Measurements from ENCODE around the gene PRRX2. TPM values are rescaled to one million over a fixed set of nuclear protein-coding genes. Genes with fewer than 3 reads are reported as not detected.

Gene PRRX2
- total RNA-seq, 1 donor from 2014 or later = 3.1 TPM

DNA sequence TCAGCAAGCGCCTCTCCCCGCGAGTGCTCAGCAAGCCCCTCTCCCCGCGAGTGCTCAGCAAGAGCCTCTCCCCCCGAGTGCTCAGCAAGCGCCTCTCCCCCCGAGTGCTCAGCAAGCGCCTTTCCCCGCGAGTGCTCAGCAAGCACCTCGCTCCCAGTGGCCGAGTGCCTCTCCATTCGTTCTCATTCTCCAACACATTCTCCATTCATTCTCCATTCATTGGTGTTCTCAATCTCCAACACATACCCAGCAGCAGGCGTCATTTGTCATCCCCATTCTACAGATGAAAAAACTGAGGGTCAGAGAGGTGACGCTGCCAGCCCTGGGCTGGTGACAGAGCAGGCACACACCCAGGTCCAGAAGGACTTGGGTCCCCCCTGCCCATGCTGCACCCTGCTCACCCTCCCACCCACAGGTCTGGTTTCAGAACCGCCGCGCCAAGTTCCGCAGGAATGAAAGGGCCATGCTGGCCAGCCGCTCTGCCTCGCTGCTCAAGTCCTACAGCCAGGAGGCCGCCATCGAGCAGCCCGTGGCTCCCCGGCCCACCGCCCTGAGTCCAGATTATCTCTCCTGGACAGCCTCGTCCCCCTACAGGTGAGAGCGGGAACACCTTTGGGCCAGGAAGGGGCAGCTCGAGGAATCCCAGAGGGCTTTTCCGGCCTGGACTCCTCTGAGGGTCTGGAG lies 54.9 kb downstream of the PRRX2 start:
- no peak overlapping the region for H3K9ac ChIP-seq (ENCODE audit: low read depth in 1 of 3, low read length in 3 of 3)
- no peak overlapping the region for H3K27ac ChIP-seq (ENCODE audit: low read depth, low read length)
- H3K27me3 ChIP-seq (ENCODE audit: control insufficient read depth in 3 of 3, insufficient read depth in 3 of 3, low read length in 3 of 3) = peaks cover 11 to 23% (median 18%) of the 10 kb centered on the region in 3 donors
- no peaks in the 10 kb centered on the region for H3K4me1 ChIP-seq (ENCODE audit: control insufficient read depth in 3 of 3, insufficient read depth in 3 of 3, low read length in 3 of 3)
- H3K9me3 ChIP-seq (ENCODE audit: control insufficient read depth in 3 of 3, low read length in 3 of 3) = no peaks in the 10 kb centered on the region
- no peak overlapping the region for H3K4me3 ChIP-seq (ENCODE audit: low read length in 3 of 3)
- H3K36me3 ChIP-seq (ENCODE audit: control insufficient read depth in 3 of 3, insufficient read depth in 3 of 3, low read length in 3 of 3) = no peaks in the 10 kb centered on the region

DNA sequence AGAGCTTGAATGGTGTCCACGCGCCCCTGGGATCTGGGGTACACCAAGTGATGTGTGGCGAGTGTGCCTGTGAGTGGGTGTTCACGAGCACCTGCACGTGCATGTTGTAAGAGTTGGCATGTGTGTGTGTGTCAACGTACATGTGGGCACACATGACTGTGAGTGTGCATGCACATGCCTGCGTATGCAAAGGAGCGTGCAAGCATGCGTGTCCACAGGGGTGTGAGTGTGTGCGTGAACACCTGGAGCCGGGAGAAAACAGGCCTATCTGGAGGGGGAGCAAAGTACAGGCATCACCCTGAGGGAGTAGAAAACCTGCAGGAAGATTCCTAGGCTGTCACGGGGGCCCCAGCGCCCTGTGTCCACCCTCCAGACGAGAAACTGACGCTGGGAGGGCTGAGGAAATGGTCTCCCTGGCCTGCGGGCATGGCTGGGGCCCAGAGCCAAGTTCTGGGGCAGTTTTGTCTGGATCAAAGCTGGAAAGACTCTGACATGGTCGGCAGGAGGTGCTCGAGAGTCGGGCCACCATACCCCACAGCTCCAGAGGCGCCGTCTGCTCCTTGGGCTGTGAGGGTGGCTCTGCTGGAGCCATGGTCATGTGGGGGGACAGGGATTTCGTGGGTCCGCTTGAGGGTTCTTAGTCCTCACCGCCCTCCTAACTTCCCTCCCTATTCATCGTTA lies 55.6 kb downstream of the PRRX2 start:
- Histone ChIP-seq H3K27me3 (ENCODE audit: control insufficient read depth in 3 of 3, insufficient read depth in 3 of 3, low read length in 3 of 3) (peaks cover 11 to 23% (median 18%) of the 10 kb centered on the region in 3 donors), H3K4me1 (ENCODE audit: control insufficient read depth in 3 of 3, insufficient read depth in 3 of 3, low read length in 3 of 3) (peaks cover 0 to 4% (median 2%) of the 10 kb centered on the region in 3 donors), H3K9me3 (ENCODE audit: control insufficient read depth in 3 of 3, low read length in 3 of 3) (no peaks in the 10 kb centered on the region), H3K36me3 (ENCODE audit: control insufficient read depth in 3 of 3, insufficient read depth in 3 of 3, low read length in 3 of 3) (no peaks in the 10 kb centered on the region), H3K9ac (ENCODE audit: low read depth in 1 of 3, low read length in 3 of 3) (no peak overlapping the region), H3K4me3 (ENCODE audit: low read length in 3 of 3) (no peak overlapping the region), H3K27ac (ENCODE audit: low read depth, low read length) (no peak overlapping the region)

DNA sequence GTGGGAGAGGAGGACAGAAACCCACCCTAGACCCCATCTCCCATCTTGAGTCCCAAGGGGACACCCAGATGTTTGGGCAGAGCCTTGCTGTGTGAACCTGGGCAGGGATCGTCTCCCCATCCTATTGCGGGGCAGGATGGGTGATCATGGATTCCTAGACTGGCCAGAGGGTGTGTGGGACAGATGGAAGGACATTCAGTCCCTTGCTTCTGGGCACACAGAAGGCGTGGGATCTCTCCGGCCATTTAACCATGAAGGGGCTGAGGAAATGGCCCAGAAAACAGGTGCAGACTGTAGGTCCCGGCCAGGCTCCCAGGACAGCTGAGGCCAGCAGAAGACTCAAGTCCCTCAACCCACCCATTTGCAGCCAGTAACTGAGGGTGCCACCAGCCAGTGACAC lies 57.5 kb downstream of the PRRX2 start:
- Histone ChIP-seq H3K9me3 (ENCODE audit: control insufficient read depth in 3 of 3, low read length in 3 of 3) (no peaks in the 10 kb centered on the region), H3K4me1 (ENCODE audit: control insufficient read depth in 3 of 3, insufficient read depth in 3 of 3, low read length in 3 of 3) (peaks cover 5 to 10% (median 9%) of the 10 kb centered on the region in 3 donors), H3K36me3 (ENCODE audit: control insufficient read depth in 3 of 3, insufficient read depth in 3 of 3, low read length in 3 of 3) (no peaks in the 10 kb centered on the region), H3K27me3 (ENCODE audit: control insufficient read depth in 3 of 3, insufficient read depth in 3 of 3, low read length in 3 of 3) (peaks cover 11 to 23% (median 22%) of the 10 kb centered on the region in 3 donors), H3K27ac (ENCODE audit: low read depth, low read length) (no peak overlapping the region), H3K9ac (ENCODE audit: low read depth in 1 of 3, low read length in 3 of 3) (no peak overlapping the region), H3K4me3 (ENCODE audit: low read length in 3 of 3) (no peak overlapping the region)

DNA sequence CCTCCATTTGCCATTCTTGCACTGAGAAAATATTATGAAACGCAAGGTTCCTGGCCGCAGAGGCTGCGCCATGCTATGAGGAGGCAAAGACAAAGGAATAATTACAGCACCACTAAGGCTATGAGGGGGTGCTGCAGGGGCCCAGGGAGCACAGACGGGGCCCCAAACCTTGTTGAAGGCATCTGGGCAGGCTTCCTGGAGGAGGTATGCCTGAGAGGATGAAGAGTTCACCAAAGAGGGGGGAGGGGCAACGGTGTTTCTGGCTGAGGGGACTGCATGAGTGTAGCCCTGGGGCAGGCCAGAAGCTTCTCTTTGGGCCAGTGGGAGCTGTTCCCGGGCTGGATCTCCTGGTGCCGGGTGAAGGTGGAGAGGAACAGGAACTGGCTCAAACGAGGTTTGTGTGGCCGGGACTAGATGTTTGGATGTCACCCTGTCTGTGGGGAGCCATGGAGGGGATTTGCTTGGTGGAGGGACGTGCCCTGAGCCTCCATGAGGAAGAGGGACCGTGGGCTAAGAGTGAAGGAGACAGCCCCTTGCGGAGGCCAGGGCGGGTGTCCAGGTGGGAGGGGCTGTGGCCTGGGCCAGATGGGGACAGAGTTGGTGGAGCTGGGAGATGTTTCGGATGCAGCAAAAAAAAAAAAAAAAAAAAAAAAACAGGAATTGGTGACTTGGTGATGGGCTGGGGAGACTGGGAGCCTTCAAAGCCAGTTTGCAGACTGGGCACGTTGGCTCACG lies 59.2 kb downstream of the PRRX2 start:
- Histone ChIP-seq H3K36me3 (ENCODE audit: control insufficient read depth in 3 of 3, insufficient read depth in 3 of 3, low read length in 3 of 3) (no peaks in the 10 kb centered on the region), H3K4me1 (ENCODE audit: control insufficient read depth in 3 of 3, insufficient read depth in 3 of 3, low read length in 3 of 3) (peaks cover 5 to 10% (median 9%) of the 10 kb centered on the region in 3 donors), H3K4me3 (ENCODE audit: low read length in 3 of 3) (no peak overlapping the region), H3K27me3 (ENCODE audit: control insufficient read depth in 3 of 3, insufficient read depth in 3 of 3, low read length in 3 of 3) (peaks cover 3 to 16% (median 15%) of the 10 kb centered on the region in 3 donors), H3K27ac (ENCODE audit: low read depth, low read length) (no peak overlapping the region), H3K9ac (ENCODE audit: low read depth in 1 of 3, low read length in 3 of 3) (no peak overlapping the region), H3K9me3 (ENCODE audit: control insufficient read depth in 3 of 3, low read length in 3 of 3) (no peaks in the 10 kb centered on the region)

DNA sequence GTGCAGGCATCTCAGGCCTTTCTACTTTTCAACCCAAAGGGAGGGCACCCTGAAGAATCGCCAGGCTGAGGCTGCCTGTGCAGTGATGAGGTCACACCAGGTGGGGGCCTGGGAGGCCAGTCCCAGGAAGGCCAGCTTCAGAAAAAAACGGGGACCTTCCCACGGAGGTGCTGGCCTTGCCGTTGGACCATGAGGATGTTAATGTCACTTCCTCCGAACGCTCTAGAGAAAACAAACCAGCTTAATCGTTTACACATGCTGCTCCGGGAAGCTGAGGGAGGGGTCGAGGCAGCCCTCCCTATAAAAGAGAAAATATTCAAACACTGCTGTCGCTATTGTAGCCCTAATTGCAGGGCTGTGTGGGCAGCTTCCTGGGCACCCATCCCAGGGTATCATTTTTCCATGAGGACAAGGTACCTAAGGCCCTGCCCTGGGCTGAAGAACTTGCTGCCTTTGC lies 60.4 kb downstream of the PRRX2 start:
- peaks cover 5 to 10% (median 9%) of the 10 kb centered on the region in 3 donors for H3K4me1 ChIP-seq (ENCODE audit: control insufficient read depth in 3 of 3, insufficient read depth in 3 of 3, low read length in 3 of 3)
- no peak overlapping the region for H3K4me3 ChIP-seq (ENCODE audit: low read length in 3 of 3)
- no peaks in the 10 kb centered on the region for H3K9me3 ChIP-seq (ENCODE audit: control insufficient read depth in 3 of 3, low read length in 3 of 3)
- no peaks in the 10 kb centered on the region for H3K36me3 ChIP-seq (ENCODE audit: control insufficient read depth in 3 of 3, insufficient read depth in 3 of 3, low read length in 3 of 3)
- H3K27ac ChIP-seq (ENCODE audit: low read depth, low read length) = peak overlapping the region; percentile 18
- H3K9ac ChIP-seq (ENCODE audit: low read depth in 1 of 3, low read length in 3 of 3) = no peak overlapping the region
- H3K27me3 ChIP-seq (ENCODE audit: control insufficient read depth in 3 of 3, insufficient read depth in 3 of 3, low read length in 3 of 3) = peaks cover 2 to 10% (median 8%) of the 10 kb centered on the region in 3 donors

DNA sequence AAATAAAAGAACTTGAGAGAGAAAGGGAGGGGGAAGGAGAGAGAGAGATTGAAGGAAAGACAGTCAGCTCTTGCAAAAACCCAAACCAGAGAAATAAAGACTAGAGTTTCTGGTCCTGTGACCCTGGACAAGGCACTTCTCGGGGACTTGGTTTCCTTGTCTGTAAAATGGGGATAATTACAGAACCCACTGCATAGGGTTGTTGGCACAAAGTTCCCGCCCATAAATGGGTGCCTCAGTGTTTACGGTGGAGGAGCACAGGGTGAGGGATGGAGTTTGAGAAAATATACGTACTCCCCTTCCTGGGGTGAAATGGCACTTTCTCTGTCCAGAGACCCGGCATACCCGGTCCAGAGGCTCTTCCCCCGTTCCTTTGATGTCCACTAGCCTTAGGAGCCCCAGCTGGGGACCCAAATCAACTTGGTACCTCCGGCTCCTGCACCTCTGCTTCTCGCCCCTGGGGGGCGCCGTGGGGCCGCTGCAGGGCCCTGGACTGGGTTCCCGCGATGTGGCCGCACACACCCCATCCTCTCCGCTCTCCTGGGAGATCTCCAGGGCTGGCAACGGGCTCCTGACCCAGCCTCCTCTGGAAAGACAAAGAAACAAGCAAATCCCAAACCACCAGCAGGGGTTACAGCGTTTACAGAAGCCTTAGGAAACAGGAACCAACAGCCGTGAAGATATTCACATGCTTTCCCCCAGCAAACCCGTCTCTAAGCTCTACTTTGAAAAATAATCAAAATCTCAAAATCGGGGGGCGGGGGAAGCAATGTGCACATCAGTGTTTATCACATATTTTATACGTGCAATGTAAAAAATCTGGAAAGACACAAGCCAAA lies 61.1 kb downstream of the PRRX2 start:
- no peaks in the 10 kb centered on the region for H3K9me3 ChIP-seq (ENCODE audit: control insufficient read depth in 3 of 3, low read length in 3 of 3)
- peaks cover 0 to 9% (median 6%) of the 10 kb centered on the region in 3 donors for H3K27me3 ChIP-seq (ENCODE audit: control insufficient read depth in 3 of 3, insufficient read depth in 3 of 3, low read length in 3 of 3)
- H3K4me3 ChIP-seq (ENCODE audit: low read length in 3 of 3) = peak overlapping the region in 2 of 3 donors; percentile 6 to 15
- no peak overlapping the region for H3K9ac ChIP-seq (ENCODE audit: low read depth in 1 of 3, low read length in 3 of 3)
- H3K4me1 ChIP-seq (ENCODE audit: control insufficient read depth in 3 of 3, insufficient read depth in 3 of 3, low read length in 3 of 3) = peaks cover 5 to 10% (median 9%) of the 10 kb centered on the region in 3 donors
- no peak overlapping the region for H3K27ac ChIP-seq (ENCODE audit: low read depth, low read length)
- no peaks in the 10 kb centered on the region for H3K36me3 ChIP-seq (ENCODE audit: control insufficient read depth in 3 of 3, insufficient read depth in 3 of 3, low read length in 3 of 3)

DNA sequence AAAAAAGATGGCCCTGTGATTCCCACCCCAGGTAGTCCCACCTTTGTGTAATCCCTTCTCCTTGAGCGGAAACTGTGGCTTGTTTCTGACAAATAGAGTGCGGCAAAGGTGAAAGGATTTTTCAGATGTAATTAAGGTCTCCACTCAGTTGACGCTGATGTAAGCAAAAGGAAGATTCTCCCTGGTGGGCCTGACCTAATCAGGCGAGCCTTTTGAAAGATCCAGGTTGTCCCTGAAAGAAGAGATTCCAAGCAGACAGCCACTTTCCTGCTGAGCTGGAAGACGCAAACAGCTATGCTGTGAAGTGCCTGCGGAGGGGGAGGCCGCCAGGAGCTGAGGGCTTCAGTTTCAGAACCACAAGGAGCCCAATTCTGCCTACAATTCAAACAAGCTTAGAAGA lies 63.3 kb downstream of the PRRX2 start:
- Histone ChIP-seq H3K4me1 (ENCODE audit: control insufficient read depth in 3 of 3, insufficient read depth in 3 of 3, low read length in 3 of 3) (peaks cover 5 to 10% (median 9%) of the 10 kb centered on the region in 3 donors), H3K27me3 (ENCODE audit: control insufficient read depth in 3 of 3, insufficient read depth in 3 of 3, low read length in 3 of 3) (peaks cover 5 to 18% (median 12%) of the 10 kb centered on the region in 3 donors), H3K4me3 (ENCODE audit: low read length in 3 of 3) (no peak overlapping the region), H3K9ac (ENCODE audit: low read depth in 1 of 3, low read length in 3 of 3) (no peak overlapping the region), H3K9me3 (ENCODE audit: control insufficient read depth in 3 of 3, low read length in 3 of 3) (no peaks in the 10 kb centered on the region), H3K36me3 (ENCODE audit: control insufficient read depth in 3 of 3, insufficient read depth in 3 of 3, low read length in 3 of 3) (no peaks in the 10 kb centered on the region), H3K27ac (ENCODE audit: low read depth, low read length) (no peak overlapping the region)

DNA sequence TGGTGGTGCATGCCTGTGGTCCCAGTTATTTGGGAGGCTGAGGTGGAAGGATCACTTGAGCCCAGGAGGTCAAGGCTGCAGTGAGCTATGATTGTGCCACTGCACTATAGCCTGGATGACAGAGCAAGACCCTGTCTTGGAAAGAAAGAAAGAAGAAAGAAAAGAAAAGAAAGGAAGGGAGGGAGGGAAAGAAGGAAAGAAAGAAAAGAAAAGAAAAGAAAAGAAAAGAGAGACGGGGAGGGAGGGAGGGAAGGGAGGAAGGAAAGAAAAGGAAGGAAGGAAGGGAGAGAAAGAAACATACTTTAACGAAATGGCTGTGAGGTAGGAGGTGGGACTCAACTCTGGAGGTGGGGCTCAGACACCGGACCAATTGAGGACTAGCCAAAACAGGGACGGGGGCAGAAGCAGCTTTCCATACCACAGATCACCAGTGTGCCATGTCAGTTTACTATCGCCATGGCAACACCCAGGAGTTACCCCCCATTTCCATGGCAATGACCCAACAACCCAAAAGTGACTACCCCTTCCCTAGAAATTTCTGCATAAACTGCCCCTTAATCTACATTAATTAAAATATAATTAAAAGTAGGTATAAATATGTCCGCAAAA lies 66.1 kb downstream of the PRRX2 start:
- no peak overlapping the region for H3K27ac ChIP-seq (ENCODE audit: low read depth, low read length)
- H3K27me3 ChIP-seq (ENCODE audit: control insufficient read depth in 3 of 3, insufficient read depth in 3 of 3, low read length in 3 of 3) = peaks cover 5 to 27% (median 18%) of the 10 kb centered on the region in 3 donors
- H3K4me3 ChIP-seq (ENCODE audit: low read length in 3 of 3) = no peak overlapping the region
- H3K9ac ChIP-seq (ENCODE audit: low read depth in 1 of 3, low read length in 3 of 3) = no peak overlapping the region
- peaks cover 0 to 2% (median 2%) of the 10 kb centered on the region in 3 donors for H3K4me1 ChIP-seq (ENCODE audit: control insufficient read depth in 3 of 3, insufficient read depth in 3 of 3, low read length in 3 of 3)
- H3K9me3 ChIP-seq (ENCODE audit: control insufficient read depth in 3 of 3, low read length in 3 of 3) = no peaks in the 10 kb centered on the region
- H3K36me3 ChIP-seq (ENCODE audit: control insufficient read depth in 3 of 3, insufficient read depth in 3 of 3, low read length in 3 of 3) = no peaks in the 10 kb centered on the region

DNA sequence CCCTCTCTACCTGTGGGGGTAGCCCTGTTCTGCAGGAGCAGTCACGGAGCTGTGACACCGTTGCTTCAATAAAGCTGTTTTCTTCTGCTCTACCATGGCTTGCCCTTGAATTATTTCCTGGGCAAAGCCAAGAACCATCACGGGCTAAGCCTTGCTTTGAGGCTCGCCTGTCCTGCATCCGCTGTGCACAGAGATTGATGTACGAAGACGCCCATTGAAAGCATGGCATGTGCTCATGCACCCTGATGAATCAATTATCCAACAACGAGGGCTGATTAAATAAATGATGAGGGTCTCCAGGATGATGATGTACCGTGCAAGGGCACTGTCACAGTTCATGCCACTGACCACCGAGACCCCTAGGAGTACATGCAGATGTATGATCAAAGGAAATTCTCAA lies 66.7 kb downstream of the PRRX2 start:
- peaks cover 5 to 28% (median 18%) of the 10 kb centered on the region in 3 donors for H3K27me3 ChIP-seq (ENCODE audit: control insufficient read depth in 3 of 3, insufficient read depth in 3 of 3, low read length in 3 of 3)
- H3K4me3 ChIP-seq (ENCODE audit: low read length in 3 of 3) = no peak overlapping the region
- H3K9ac ChIP-seq (ENCODE audit: low read depth in 1 of 3, low read length in 3 of 3) = no peak overlapping the region
- H3K9me3 ChIP-seq (ENCODE audit: control insufficient read depth in 3 of 3, low read length in 3 of 3) = no peaks in the 10 kb centered on the region
- no peaks in the 10 kb centered on the region for H3K4me1 ChIP-seq (ENCODE audit: control insufficient read depth in 3 of 3, insufficient read depth in 3 of 3, low read length in 3 of 3)
- H3K27ac ChIP-seq (ENCODE audit: low read depth, low read length) = no peak overlapping the region
- no peaks in the 10 kb centered on the region for H3K36me3 ChIP-seq (ENCODE audit: control insufficient read depth in 3 of 3, insufficient read depth in 3 of 3, low read length in 3 of 3)

Data from skeletal muscle tissue (tissue), 4 donors.